ENCODE data around the gene DEAF1.
"Not testable (repeated sequence)": the region's sequence is repeated elsewhere in the genome, so short reads cannot be mapped to it uniquely, and the experiment has no call there.

DEAF1 gene

GRCh38 chr11:701741-702461 is 6.9 kb upstream of the DEAF1 start:
- no peak for DNase-seq (ENCODE audit: low read depth)

- no peak for DNase-seq (ENCODE audit: low read depth)
Observed at GRCh38 chr11:699753-700152, 4.7 kb upstream of the DEAF1 start.

- DNase-seq (ENCODE audit: low read depth) = no peak
Observed at GRCh38 chr11:699116-699508, 4.1 kb upstream of the DEAF1 start.

GRCh38 chr11:698493-699115 is 3.6 kb upstream of the DEAF1 start:
- no peak for DNase-seq (ENCODE audit: low read depth)

DNA sequence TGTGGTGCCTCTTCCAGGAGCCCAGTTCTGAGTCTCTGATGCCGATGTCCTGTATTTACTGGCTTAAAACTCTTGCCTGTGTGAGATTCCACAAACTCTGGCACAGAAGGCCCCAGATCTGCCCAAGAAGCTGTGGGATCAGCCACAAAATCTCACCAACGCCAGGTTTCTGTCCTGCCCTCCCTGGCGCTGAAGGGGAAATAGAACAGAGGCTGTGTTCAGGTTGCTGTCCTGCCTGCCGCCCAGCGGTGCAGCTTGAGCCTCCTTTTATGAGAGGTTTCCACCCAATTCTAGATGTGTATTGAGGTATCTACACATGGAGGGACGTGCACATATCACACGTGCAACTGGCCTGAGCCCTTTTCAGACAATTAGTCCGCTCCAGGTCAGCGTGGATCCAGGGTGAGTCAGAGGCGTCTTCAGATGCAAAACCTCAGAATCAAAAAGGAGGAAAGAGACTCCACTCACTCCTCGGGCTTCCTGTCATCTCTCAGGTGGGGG is 2.8 kb upstream of the DEAF1 start:
- DNase-seq (ENCODE audit: low read depth) = no peak

GRCh38 chr11:696955-697491 is 2.0 kb upstream of the DEAF1 start:
- no peak for DNase-seq (ENCODE audit: low read depth)

DNA sequence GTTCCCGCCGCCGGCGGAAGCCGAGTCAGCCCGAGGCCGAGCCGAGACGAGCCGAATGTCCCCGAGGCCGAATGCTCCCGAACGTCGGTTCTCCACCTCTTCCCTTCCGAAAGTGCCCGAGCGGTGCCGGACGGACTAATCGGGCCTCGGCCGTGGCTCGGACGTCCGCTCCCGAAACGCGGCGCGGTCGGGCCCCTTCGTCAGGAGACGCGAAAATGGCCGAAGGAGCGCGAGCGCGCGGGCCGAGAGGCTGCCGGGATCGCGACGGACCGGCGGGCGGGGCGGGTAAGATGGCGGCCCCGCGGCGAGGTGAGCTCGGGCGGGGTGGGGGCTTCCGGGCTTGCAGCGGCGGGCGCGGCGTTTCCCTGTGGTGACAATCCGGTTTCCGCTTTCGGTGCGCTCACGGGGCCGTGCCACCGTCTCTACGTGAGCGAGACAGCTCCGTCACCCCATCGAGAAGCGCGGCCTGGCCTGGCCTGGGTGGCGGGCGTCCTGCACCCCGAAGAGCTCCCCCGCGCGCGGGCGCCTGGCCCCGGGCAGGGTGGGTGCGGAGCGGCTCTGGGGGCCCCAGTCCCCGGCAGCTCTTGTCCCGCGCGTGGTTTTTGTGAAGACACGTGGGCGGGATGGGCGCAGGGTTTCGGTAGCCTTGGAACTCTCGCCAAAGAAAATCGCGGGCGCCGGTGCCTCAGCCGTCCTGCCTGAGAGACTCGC is 671 bp upstream of the DEAF1 start, which contains the start of gene TMEM80:
Gene TMEM80 (plus strand): TSS at position 279 of the 711 bp plus-strand sequence. CDS start 12 bp downstream, at position 291.
- peak; percentile 98 for DNase-seq (ENCODE audit: low read depth)

DNA sequence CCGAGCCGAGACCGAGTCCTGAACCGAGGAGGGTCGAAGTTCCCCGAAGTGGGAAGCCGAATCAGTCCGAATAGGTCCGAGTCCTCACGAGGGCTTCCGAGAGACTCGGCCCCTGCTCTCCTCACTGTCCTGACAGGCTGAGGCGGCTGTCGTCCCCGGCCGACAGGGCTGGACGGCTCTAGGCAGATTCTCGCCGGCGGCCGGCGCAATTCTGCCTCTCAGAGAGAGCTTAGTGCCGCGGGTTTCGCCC is 191 bp upstream of the DEAF1 start:
- DNase-seq (ENCODE audit: low read depth) = no peak

- DNase-seq (ENCODE audit: low read depth) = no peak
Observed at GRCh38 chr11:693887-694562, 997 bp downstream of the DEAF1 start.

- DNase-seq (ENCODE audit: low read depth) = no peak
Observed at GRCh38 chr11:693415-693831, 1.6 kb downstream of the DEAF1 start.

- DNase-seq (ENCODE audit: low read depth) = no peak
Observed at GRCh38 chr11:692824-693414, 2.1 kb downstream of the DEAF1 start.

DNA sequence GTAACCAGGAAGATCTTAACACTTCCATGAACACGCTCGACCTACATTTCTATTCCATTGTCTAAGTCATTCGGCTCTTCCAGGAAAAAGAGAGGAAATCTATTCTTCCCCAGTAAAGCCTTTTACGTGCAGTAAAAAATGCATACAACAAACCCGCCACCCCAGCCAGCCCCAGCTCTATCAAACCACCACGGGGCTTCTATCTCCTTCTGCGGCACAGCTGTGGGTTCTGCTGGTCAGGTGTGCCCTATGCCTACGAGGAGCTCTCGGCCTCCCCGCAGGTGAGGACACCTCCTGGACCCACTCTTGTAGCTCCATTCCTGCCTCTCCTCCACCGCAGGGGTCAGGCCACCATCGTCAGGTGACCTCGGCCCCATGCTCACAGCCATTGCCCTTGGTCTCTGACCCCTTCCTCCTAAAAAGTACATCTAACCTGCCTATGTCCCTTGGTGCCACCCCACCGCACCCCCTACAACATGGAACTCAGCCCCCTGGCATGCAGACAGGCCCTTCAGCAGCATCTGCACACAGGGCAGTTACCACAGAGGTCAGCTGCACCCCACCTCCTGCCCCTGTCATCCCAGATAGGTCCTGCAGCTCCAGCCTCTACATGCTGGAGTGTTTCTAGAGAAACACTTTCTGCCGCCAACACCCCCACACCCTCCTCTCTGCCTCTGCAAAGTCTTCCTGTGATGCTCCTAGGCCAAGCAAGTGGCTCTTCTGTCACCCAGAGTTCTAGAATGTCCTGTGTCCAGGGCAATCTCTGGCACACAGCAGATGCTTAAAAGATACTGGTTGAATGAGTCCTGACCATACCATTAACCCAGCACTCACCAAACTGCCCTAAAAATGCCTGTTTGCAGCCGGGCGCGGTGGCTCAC is 3.1 kb downstream of the DEAF1 start:
- DNase-seq (ENCODE audit: low read depth) = no peak

DNA sequence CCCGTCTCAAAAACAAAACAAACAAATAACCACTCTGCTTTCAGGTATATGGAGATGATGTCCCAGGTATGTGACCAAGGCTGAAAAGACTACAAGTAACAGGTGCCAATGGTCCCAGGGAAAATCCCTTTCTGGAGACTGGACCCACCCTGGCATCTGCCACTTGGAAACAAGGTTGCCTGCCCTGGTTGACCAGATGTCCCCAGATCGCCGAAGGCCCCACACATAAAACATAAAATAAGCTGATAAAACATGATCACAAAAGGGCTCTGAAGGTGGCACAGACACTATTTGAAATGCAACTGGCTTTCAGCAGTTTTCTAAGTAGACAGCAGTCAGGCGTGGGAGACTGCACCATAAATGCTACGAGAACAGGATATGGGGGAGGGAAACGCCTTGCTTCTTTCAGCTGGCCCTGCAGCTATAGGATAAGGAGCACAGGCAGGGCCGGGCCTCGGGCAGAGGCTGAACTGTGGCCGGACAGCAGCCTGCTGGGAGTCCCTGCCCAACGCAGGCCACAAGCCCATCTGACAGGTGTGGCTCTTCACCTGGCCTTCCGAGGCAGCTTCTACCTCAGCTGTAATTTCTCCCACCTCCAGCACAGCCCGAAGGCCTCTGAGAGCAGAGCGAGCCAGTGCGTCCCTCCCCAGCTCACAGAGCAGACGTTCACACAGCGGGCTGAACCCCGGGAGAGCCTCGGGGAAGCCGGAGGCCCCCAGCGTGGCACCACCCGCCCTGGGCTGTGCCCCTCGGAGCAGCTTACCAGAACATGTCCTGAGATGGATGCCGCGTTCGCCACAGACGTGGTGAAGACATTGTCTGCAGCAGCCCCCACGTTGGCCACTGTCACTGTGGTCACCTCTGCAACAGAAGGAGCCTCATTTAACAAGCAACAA is 4.0 kb downstream of the DEAF1 start:
- DNase-seq (ENCODE audit: low read depth) = no peak

- not testable (repeated sequence) for DNase-seq (ENCODE audit: low read depth)
Observed at GRCh38 chr11:690244-690643, 4.8 kb downstream of the DEAF1 start.

DNA sequence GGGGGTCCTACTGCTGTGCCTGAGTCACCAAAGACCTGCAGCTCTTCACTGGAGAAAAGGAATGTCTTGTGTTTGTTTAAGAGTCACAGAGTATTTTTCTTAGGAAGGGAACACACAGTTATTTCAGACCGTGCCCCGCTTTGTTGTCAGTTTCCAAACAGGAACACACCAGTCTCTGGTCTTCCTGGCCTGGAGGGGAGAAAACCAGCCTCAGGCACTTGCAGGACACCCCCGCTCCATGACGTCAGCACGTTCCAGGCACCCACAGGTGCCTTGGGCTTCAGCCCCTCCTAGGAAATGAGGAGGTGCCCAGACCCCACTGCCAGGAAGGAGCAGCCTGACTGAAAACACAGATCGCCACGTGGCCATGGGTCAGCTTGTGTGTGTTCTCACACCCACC is 5.4 kb downstream of the DEAF1 start:
- no peak for DNase-seq (ENCODE audit: low read depth)

DNA sequence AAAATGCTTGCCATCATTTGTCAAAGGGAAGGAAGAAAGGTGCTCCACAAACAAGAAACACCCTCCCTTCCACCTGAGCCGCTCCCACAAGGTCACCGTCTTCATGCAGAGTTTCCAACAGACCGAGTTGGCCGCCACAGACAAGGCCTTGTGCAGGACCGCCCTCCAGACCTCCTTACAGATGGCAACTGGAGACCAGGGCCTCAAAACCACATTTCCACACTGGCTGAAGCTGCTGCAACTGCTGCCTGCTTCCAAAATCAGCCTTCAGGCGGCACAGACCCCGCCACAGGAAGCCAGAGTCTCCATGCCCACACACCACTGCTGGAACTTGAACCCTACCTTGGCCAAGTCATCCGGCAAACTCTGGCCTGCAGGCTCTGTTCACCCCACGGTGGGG is 6.3 kb downstream of the DEAF1 start:
- no peak for DNase-seq (ENCODE audit: low read depth)

DNA sequence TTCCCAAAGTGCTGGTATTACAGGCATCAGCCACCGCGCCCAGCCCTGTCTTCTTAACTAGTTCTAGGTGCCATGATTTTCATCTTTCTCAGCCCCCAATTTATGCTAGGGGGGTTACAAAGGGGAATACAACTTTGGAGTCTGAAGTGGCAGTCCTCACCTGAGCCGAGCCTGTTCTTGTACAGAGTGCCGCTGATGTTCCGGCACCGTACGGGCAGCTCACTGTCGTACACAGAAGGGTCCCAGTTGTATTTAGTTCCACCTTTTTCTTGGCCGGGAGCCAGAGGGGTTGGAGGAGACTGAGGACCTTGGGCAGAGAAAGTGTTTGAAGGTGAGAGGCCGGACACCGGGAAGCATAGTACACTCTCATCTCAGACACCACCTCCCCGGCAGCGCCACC is 7.3 kb downstream of the DEAF1 start:
- DNase-seq (ENCODE audit: low read depth) = no peak

DNA sequence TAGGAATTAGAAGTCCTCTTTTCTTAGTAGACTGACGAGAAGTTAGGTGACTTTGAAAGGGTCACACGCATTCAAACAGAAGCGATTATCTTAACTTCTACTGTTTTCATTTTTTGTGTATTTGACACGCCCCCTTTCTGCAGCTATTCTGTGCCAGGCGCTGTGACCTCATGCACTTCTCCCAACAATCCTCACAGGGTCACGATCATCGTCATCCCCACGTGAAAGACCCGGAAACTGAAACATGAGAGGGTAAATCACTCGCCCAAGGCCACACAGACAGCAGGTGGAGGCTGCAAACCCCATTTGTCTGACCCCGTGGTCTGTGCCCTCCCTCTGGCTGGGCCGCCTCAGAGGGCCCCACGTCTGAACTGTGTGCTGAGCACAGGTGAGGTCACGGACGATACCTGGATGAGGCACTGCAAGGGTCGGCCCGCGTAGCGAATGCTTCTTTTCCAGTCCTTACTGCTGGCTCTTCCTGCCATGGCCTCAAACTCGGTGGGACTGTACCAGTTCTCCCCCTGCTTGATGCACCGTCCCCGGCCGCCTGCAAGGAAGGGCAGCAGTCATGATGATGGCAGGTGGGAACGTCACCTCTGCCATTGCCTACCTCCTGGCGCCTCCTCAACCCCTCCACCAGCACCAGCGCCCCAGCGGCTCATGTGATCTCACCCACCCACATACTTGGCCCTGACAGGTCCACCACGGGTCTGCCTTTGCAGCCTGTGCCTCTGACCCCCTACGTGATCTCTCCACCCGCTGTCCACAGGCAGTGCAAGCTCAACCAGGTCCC is 8.4 kb downstream of the DEAF1 start:
- no peak for DNase-seq (ENCODE audit: low read depth)

DNA sequence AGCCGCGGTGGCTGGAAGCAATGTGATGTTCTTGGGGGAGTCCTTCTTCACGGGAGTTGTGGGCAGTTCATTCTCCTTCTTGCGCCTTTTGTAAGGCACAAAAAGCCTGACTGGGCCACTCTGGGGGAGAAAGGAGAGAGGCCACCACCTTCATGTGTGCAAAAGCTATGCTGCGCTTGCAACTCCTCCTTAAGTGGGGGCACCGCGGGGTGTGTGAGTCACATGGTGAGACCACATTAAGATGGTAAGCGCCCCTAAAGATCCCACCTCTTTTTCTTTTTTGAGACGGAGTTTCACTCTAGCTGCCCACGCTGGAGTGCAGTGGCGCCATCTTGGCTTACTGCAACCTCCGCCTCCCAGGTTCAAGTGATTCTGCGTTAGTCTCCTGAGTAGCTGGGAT is 14.1 kb downstream of the DEAF1 start:
- no peak for DNase-seq (ENCODE audit: low read depth)

All from activated T-cell treated with anti-CD3 and anti-CD28 coated beads for 24 hours (primary cell).